ENCODE measurements around the gene LIMK2.
A peak's percentile ranks its signal among the peaks of the same experiment; 100 is the strongest.
"Not testable (repeated sequence)": the region's sequence is repeated elsewhere in the genome, so short reads cannot be mapped to it uniquely, and the experiment has no call there.

The LIMK2 gene

GRCh38 chr22:31244046-31244942, 32.2 kb downstream of the LIMK2 start:
- TF ChIP-seq GATA1 (IDR thresholded peaks at IDR 0.05; ENCODE audit: low read depth, low read length) = no peak
- TF ChIP-seq POLR2A (IDR thresholded peaks at IDR 0.05; ENCODE audit: low read length) = no peak
- no peak for DNase-seq

GRCh38 chr22:31244943-31245451, 32.9 kb downstream of the LIMK2 start:
- DNase-seq = no peak
- no peak for TF ChIP-seq GATA1 (IDR thresholded peaks at IDR 0.05; ENCODE audit: low read depth, low read length)
- no peak for TF ChIP-seq POLR2A (IDR thresholded peaks at IDR 0.05; ENCODE audit: low read length)

GRCh38 chr22:31245998-31246397, 33.9 kb downstream of the LIMK2 start:
- not testable (repeated sequence) for DNase-seq

GRCh38 chr22:31246687-31247086, 34.6 kb downstream of the LIMK2 start:
- TF ChIP-seq GATA1 (IDR thresholded peaks at IDR 0.05; ENCODE audit: low read depth, low read length) (no peak), POLR2A (IDR thresholded peaks at IDR 0.05; ENCODE audit: low read length) (no peak)
- DNase-seq = no peak

- no peak for DNase-seq
- TF ChIP-seq POLR2A (IDR thresholded peaks at IDR 0.05; ENCODE audit: low read length) (no peak), GATA1 (IDR thresholded peaks at IDR 0.05; ENCODE audit: low read depth, low read length) (no peak)
Observed at GRCh38 chr22:31247726-31248125, 35.6 kb downstream of the LIMK2 start.

- TF ChIP-seq GATA1 (IDR thresholded peaks at IDR 0.05; ENCODE audit: low read depth, low read length) (no peak), POLR2A (IDR thresholded peaks at IDR 0.05; ENCODE audit: low read length) (no peak)
- peak; percentile 48 to 54 for DNase-seq
Observed at GRCh38 chr22:31248138-31248745, 36.1 kb downstream of the LIMK2 start.

GRCh38 chr22:31248965-31249958, 37.2 kb downstream of the LIMK2 start:
- no peak for TF ChIP-seq GATA1 (IDR thresholded peaks at IDR 0.05; ENCODE audit: low read depth, low read length)
- no peak for TF ChIP-seq POLR2A (IDR thresholded peaks at IDR 0.05; ENCODE audit: low read length)
- no peak for DNase-seq

GRCh38 chr22:31250740-31251600, 38.9 kb downstream of the LIMK2 start:
- no peak for DNase-seq
- TF ChIP-seq GATA1 (IDR thresholded peaks at IDR 0.05; ENCODE audit: low read depth, low read length) = no peak
- no peak for TF ChIP-seq POLR2A (IDR thresholded peaks at IDR 0.05; ENCODE audit: low read length)

- no peak for TF ChIP-seq POLR2A (IDR thresholded peaks at IDR 0.05; ENCODE audit: low read length)
- TF ChIP-seq GATA1 (IDR thresholded peaks at IDR 0.05; ENCODE audit: low read depth, low read length) = no peak
- no peak for DNase-seq
Observed at GRCh38 chr22:31253949-31254348, 41.9 kb downstream of the LIMK2 start.

GRCh38 chr22:31259798-31260473, 47.8 kb downstream of the LIMK2 start:
- no peak for DNase-seq
- TF ChIP-seq GATA1 (IDR thresholded peaks at IDR 0.05; ENCODE audit: low read depth, low read length) = no peak
- TF ChIP-seq POLR2A (IDR thresholded peaks at IDR 0.05; ENCODE audit: low read length) = no peak

- DNase-seq = no peak
Observed at GRCh38 chr22:31260474-31260856, 48.4 kb downstream of the LIMK2 start.

More at GRCh38 chr22:31260474-31260856, 48.4 kb downstream of the LIMK2 start:
- TF ChIP-seq POLR2A (IDR thresholded peaks at IDR 0.05; ENCODE audit: low read length) (no peak), GATA1 (IDR thresholded peaks at IDR 0.05; ENCODE audit: low read depth, low read length) (no peak)
